Mucosa of stomach (tissue), 1 donor: Measurements from ENCODE around the gene SPDYE4.

ENCODE experiments used
- H3K27me3 ChIP-seq: one replicate; pipeline ENCODE4 v1.7.0; 2013; ENCODE audit warnings: mild to moderate bottlenecking, low read length; ENCODE audit not compliant: control insufficient read depth, insufficient read depth
- H3K36me3 ChIP-seq: one replicate; pipeline ENCODE4 v1.7.0; 2013; ENCODE audit warnings: low read length; ENCODE audit not compliant: control insufficient read depth, insufficient read depth
- H3K4me1 ChIP-seq: one replicate; pipeline ENCODE4 v1.7.0; 2013; ENCODE audit warnings: mild to moderate bottlenecking, low read length; ENCODE audit not compliant: control insufficient read depth, insufficient read depth
- H3K4me3 ChIP-seq: one replicate; pipeline ENCODE4 v1.7.0; 2013; ENCODE audit warnings: low read length
- H3K9ac ChIP-seq: one replicate; pipeline ENCODE4 v1.7.0; 2013; ENCODE audit warnings: mild to moderate bottlenecking, low read length, moderate library complexity
- H3K9me3 ChIP-seq: one replicate; pipeline ENCODE4 v1.7.0; 2013; ENCODE audit warnings: mild to moderate bottlenecking, low read length, moderate library complexity; ENCODE audit not compliant: control insufficient read depth
- donor health status: Pancreatic carcinoma.

SPDYE4 gene

GRCh38 chr17:8713878-8714277, 44.5 kb downstream of the SPDYE4 start:
- Histone ChIP-seq H3K4me3 (no peak overlapping the region), H3K9ac (no peak overlapping the region), H3K4me1 (no peaks in the 10 kb centered on the region), H3K9me3 (no peaks in the 10 kb centered on the region), H3K27me3 (no peaks in the 10 kb centered on the region), H3K36me3 (no peaks in the 10 kb centered on the region)

GRCh38 chr17:8713315-8713714, 45.0 kb downstream of the SPDYE4 start:
- no peaks in the 10 kb centered on the region for H3K36me3 ChIP-seq
- H3K4me1 ChIP-seq, result no peaks in the 10 kb centered on the region
- H3K27me3 ChIP-seq, result no peaks in the 10 kb centered on the region
- H3K4me3 ChIP-seq, result no peak overlapping the region
- no peaks in the 10 kb centered on the region for H3K9me3 ChIP-seq
- H3K9ac ChIP-seq, result no peak overlapping the region

- no peaks in the 10 kb centered on the region for H3K27me3 ChIP-seq
- H3K9me3 ChIP-seq, result no peaks in the 10 kb centered on the region
- no peak overlapping the region for H3K9ac ChIP-seq
- H3K36me3 ChIP-seq, result no peaks in the 10 kb centered on the region
- no peaks in the 10 kb centered on the region for H3K4me1 ChIP-seq
- H3K4me3 ChIP-seq, result no peak overlapping the region
Observed at GRCh38 chr17:8712698-8713097, 45.6 kb downstream of the SPDYE4 start.

- no peak overlapping the region for H3K4me3 ChIP-seq
- no peaks in the 10 kb centered on the region for H3K36me3 ChIP-seq
- no peaks in the 10 kb centered on the region for H3K4me1 ChIP-seq
- H3K9ac ChIP-seq, result no peak overlapping the region
- H3K9me3 ChIP-seq, result no peaks in the 10 kb centered on the region
- no peaks in the 10 kb centered on the region for H3K27me3 ChIP-seq
Observed at GRCh38 chr17:8711291-8711690, 47.1 kb downstream of the SPDYE4 start.

- H3K36me3 ChIP-seq, result no peaks in the 10 kb centered on the region
- H3K9ac ChIP-seq, result no peak overlapping the region
- no peak overlapping the region for H3K4me3 ChIP-seq
- no peaks in the 10 kb centered on the region for H3K9me3 ChIP-seq
- H3K27me3 ChIP-seq, result no peaks in the 10 kb centered on the region
- H3K4me1 ChIP-seq, result no peaks in the 10 kb centered on the region
Observed at GRCh38 chr17:8710813-8711212, 47.5 kb downstream of the SPDYE4 start.

- no peak overlapping the region for H3K9ac ChIP-seq
- H3K27me3 ChIP-seq, result no peaks in the 10 kb centered on the region
- H3K36me3 ChIP-seq, result no peaks in the 10 kb centered on the region
- no peaks in the 10 kb centered on the region for H3K9me3 ChIP-seq
- H3K4me1 ChIP-seq, result no peaks in the 10 kb centered on the region
- no peak overlapping the region for H3K4me3 ChIP-seq
Observed at GRCh38 chr17:8709006-8709405, 49.3 kb downstream of the SPDYE4 start.

GRCh38 chr17:8708025-8708461, 50.3 kb downstream of the SPDYE4 start:
- H3K9me3 ChIP-seq, result no peaks in the 10 kb centered on the region
- no peak overlapping the region for H3K4me3 ChIP-seq
- no peaks in the 10 kb centered on the region for H3K36me3 ChIP-seq
- H3K27me3 ChIP-seq, result no peaks in the 10 kb centered on the region
- no peaks in the 10 kb centered on the region for H3K4me1 ChIP-seq
- no peak overlapping the region for H3K9ac ChIP-seq

- no peaks in the 10 kb centered on the region for H3K36me3 ChIP-seq
- no peaks in the 10 kb centered on the region for H3K4me1 ChIP-seq
- H3K9ac ChIP-seq, result no peak overlapping the region
- no peaks in the 10 kb centered on the region for H3K9me3 ChIP-seq
- no peak overlapping the region for H3K4me3 ChIP-seq
- H3K27me3 ChIP-seq, result no peaks in the 10 kb centered on the region
Observed at GRCh38 chr17:8707332-8708024, 50.9 kb downstream of the SPDYE4 start.

GRCh38 chr17:8706431-8706830, 51.9 kb downstream of the SPDYE4 start:
- Histone ChIP-seq H3K9me3 (no peaks in the 10 kb centered on the region), H3K9ac (no peak overlapping the region), H3K27me3 (no peaks in the 10 kb centered on the region), H3K4me3 (no peak overlapping the region), H3K4me1 (no peaks in the 10 kb centered on the region), H3K36me3 (no peaks in the 10 kb centered on the region)

GRCh38 chr17:8705427-8705826, 52.9 kb downstream of the SPDYE4 start:
- Histone ChIP-seq H3K9me3 (no peaks in the 10 kb centered on the region), H3K4me1 (no peaks in the 10 kb centered on the region), H3K9ac (no peak overlapping the region), H3K4me3 (no peak overlapping the region), H3K27me3 (no peaks in the 10 kb centered on the region), H3K36me3 (no peaks in the 10 kb centered on the region)

- H3K4me1 ChIP-seq, result no peaks in the 10 kb centered on the region
- no peaks in the 10 kb centered on the region for H3K27me3 ChIP-seq
- H3K36me3 ChIP-seq, result no peaks in the 10 kb centered on the region
- H3K9ac ChIP-seq, result no peak overlapping the region
- no peaks in the 10 kb centered on the region for H3K9me3 ChIP-seq
- H3K4me3 ChIP-seq, result no peak overlapping the region
Observed at GRCh38 chr17:8703001-8703400, 55.3 kb downstream of the SPDYE4 start.

GRCh38 chr17:8701754-8702153, 56.6 kb downstream of the SPDYE4 start:
- no peaks in the 10 kb centered on the region for H3K36me3 ChIP-seq

GRCh38 chr17:8701221-8701620, 57.1 kb downstream of the SPDYE4 start:
- Histone ChIP-seq H3K4me3 (no peak overlapping the region), H3K27me3 (no peaks in the 10 kb centered on the region)

More at GRCh38 chr17:8701754-8702153, 56.6 kb downstream of the SPDYE4 start:
- Histone ChIP-seq H3K9me3 (no peaks in the 10 kb centered on the region), H3K4me1 (no peaks in the 10 kb centered on the region), H3K27me3 (no peaks in the 10 kb centered on the region), H3K9ac (no peak overlapping the region), H3K4me3 (no peak overlapping the region)

More at GRCh38 chr17:8701221-8701620, 57.1 kb downstream of the SPDYE4 start:
- Histone ChIP-seq H3K9me3 (no peaks in the 10 kb centered on the region), H3K4me1 (no peaks in the 10 kb centered on the region), H3K9ac (no peak overlapping the region), H3K36me3 (no peaks in the 10 kb centered on the region)
